Ishikawa (cell line): ENCODE results near the gene PAK2.

ENCODE experiments used
- CEBPB ChIP-seq: IDR thresholded peaks from 2 replicates; pipeline ENCODE4 v1.6.1; 2012
- CREB1 ChIP-seq: IDR thresholded peaks from 2 replicates; pipeline ENCODE4 v1.6.1; 2012; ENCODE audit warnings: low read depth
- EGR1 ChIP-seq: IDR thresholded peaks from 2 replicates; pipeline ENCODE4 v1.6.1; 2012
- EP300 ChIP-seq: IDR thresholded peaks from 2 replicates; pipeline ENCODE4 v1.6.1; 2012; ENCODE audit warnings: borderline replicate concordance
- FOXM1 ChIP-seq: IDR thresholded peaks from 2 replicates; pipeline ENCODE4 v1.6.1; 2012; ENCODE audit warnings: low read depth, borderline replicate concordance
- NFIC ChIP-seq: IDR thresholded peaks from 2 replicates; pipeline ENCODE4 v1.6.1; 2012
- RAD21 ChIP-seq: IDR thresholded peaks from 2 replicates; pipeline ENCODE4 v1.6.1; 2012; ENCODE audit warnings: low read depth
- TAF1 ChIP-seq: IDR thresholded peaks from 2 replicates; pipeline ENCODE4 v1.6.1; 2012; ENCODE audit warnings: low read depth, mild to moderate bottlenecking
- TCF12 ChIP-seq: IDR thresholded peaks from 2 replicates; pipeline ENCODE4 v1.6.1; 2012; ENCODE audit warnings: low read depth
- TEAD4 ChIP-seq: IDR thresholded peaks from 2 replicates; pipeline ENCODE4 v1.6.1; 2012
- YY1 ChIP-seq: IDR thresholded peaks from 2 replicates; pipeline ENCODE4 v1.6.1; 2012; ENCODE audit warnings: low read depth
- ZBTB7A ChIP-seq: IDR thresholded peaks from 2 replicates; pipeline ENCODE4 v1.6.1; 2012; ENCODE audit warnings: low read depth
- TF ChIP-seq, protein P1 (sequence below): IDR thresholded peaks from 2 replicates; pipeline ENCODE4 v1.6.1; 2012
- TF ChIP-seq, protein P2 (sequence below): IDR thresholded peaks from 2 replicates; pipeline ENCODE4 v1.6.1; 2012

The PAK2 gene

DNA sequence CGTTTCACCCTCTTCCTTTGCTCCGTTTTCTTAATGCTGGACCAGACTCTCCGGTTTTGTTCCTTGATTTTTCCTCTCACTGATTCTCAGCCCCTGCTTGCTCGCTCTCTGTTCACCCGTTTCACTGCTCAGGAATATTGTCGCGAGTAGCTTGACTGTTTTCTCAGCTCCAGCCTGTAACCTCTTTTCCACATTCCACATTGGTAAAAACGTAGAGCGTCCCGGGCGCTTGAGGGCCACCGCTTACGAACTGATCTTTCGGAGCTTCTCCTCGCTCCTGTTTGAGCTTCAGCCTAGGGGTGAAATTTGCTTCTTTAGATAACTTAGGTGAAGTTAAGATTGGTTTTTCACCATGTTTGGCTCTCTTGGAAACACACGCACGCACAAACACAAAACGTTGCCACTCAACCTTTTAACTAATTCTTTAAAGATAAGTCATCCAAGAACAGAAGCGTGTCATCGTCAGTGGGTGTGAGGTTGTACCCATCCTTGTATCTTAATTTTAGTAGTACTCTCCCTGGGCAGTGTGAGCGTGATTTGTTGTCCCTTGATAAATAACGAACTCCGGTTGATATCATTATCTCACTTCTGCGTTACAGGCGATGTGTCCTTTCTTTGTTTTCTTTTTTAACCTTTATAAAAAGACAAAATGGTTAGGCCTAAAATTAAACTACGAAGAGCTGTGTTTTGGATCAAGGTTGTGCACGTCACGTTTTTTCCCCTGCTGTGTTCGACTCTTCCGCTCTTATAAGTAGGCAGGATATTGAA, 1.0 kb downstream of the PAK2 start:
- TF ChIP-seq TEAD4 = 0 out of 2 replicates have a peak, but pooled peaks have one; percentile 24
- no peak for TF ChIP-seq TAF1

GRCh38 chr3:196741249-196741889, 1.7 kb downstream of the PAK2 start:
- no peak for TF ChIP-seq YY1
- TF ChIP-seq CREB1 = no peak
- no peak for TF ChIP-seq TEAD4
- no peak for TF ChIP-seq EP300
- TF ChIP-seq, protein P1, sequence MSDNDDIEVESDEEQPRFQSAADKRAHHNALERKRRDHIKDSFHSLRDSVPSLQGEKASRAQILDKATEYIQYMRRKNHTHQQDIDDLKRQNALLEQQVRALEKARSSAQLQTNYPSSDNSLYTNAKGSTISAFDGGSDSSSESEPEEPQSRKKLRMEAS = no peak
- no peak for TF ChIP-seq RAD21
- no peak for TF ChIP-seq FOXM1
- no peak for TF ChIP-seq CEBPB
- no peak for TF ChIP-seq NFIC
- TF ChIP-seq, protein P2, sequence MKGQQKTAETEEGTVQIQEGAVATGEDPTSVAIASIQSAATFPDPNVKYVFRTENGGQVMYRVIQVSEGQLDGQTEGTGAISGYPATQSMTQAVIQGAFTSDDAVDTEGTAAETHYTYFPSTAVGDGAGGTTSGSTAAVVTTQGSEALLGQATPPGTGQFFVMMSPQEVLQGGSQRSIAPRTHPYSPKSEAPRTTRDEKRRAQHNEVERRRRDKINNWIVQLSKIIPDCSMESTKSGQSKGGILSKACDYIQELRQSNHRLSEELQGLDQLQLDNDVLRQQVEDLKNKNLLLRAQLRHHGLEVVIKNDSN = no peak

DNA sequence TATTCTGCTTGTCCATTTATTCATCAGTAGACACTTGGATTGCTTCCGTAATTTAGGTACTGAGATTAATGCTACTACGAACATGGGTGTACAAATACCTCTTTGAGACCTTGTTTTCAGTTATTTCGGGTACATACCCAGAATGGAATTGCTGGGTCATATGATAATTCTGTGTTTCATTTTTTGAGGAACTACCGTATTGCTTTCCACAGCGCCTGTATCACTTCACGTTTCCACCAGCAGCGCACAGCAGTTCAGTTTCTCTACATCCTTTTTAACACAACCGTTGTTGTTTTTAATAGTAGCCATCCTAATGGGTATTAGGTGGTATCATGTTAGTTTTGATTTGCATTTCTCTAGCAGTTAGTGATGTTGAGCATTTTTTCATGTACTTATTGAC, 9.5 kb downstream of the PAK2 start:
- TF ChIP-seq EGR1 (no peak), TCF12 (no peak)

- TF ChIP-seq EP300 = no peak
- TF ChIP-seq, protein P1 = no peak
- TF ChIP-seq EGR1 = no peak
- TF ChIP-seq, protein P2 = no peak
- no peak for TF ChIP-seq NFIC
These were observed 13.5 kb downstream of the PAK2 start for GRCh38 chr3:196753201-196753600.

GRCh38 chr3:196754091-196754981, 14.7 kb downstream of the PAK2 start:
- TF ChIP-seq YY1 (no peak), CEBPB (no peak), CREB1 (no peak), TAF1 (no peak), RAD21 (no peak), NFIC (no peak)
- TF ChIP-seq, protein P1 = no peak
- TF ChIP-seq, protein P2 = no peak

DNA sequence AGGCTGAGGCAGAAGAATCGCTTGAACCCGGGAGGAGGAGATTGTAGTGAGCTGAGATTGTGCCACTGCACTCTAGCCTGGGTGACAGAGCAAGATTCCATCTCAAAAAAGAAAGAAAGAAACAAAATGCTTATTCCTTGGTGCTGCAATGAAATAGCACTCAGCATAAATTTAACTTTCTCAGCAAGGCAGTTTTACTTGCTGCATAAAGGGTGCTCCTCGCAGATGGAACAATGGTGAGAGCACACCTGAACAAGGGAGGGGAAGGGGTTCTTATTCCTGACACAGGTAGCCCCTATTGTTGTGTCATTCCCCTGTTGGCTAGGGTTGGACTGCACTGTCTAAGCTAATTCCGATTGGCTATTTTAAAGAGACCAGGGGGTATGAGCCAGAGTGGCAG, 17.1 kb downstream of the PAK2 start:
- TF ChIP-seq, protein P1 = no peak
- TF ChIP-seq, protein P2 = peak; percentile 31; the same call in 1 of the 2 replicates
- TF ChIP-seq EP300 = no peak

GRCh38 chr3:196757876-196758739, 18.5 kb downstream of the PAK2 start:
- TF ChIP-seq ZBTB7A (no peak), YY1 (no peak)
- TF ChIP-seq, protein P2 = no peak
- TF ChIP-seq, protein P1 = no peak
